Adrenal gland (tissue), 12 donors: Measurements from ENCODE around the gene EHD4. TPM values are rescaled to one million over a fixed set of nuclear protein-coding genes. Genes with fewer than 3 reads are reported as not detected.
A peak's percentile ranks its signal among the peaks of the same experiment; 100 is the strongest.

ENCODE experiments used
- DNase-seq, 7 donors: peaks; one replicate each; pipeline ENCODE4 v3.0.0-alpha.2; 2019 to 2020
- H3K27ac ChIP-seq, 5 donors: fragments of 200-600 bp; sonication (generic) in 4 of 5; 1 replicate in 3 of 5; 2 replicates in 2 of 5; pipeline versions ENCODE4 v1.5.1 to v1.8.0; 2016 to 2020; ENCODE audit warnings: mild to moderate bottlenecking in 1 of 5
- H3K27me3 ChIP-seq: fragments of 200-600 bp; 2 replicates; pipeline ENCODE4 v1.8.0; 2021
- H3K36me3 ChIP-seq, 2 donors: fragments of 200-600 bp; replicated peaks in 1 of 2; 1 replicate in 1 of 2; 2 replicates in 1 of 2; pipeline versions ENCODE4 v1.5.1 to v1.8.0; 2018 to 2022
- H3K4me1 ChIP-seq, 2 donors: fragments of 200-600 bp; replicated peaks in 1 of 2; 1 replicate in 1 of 2; 2 replicates in 1 of 2; pipeline versions ENCODE4 v1.5.1 to v1.8.0; 2018 to 2021
- H3K4me3 ChIP-seq, 4 donors: fragments of 200-600 bp; sonication (generic) in 3 of 4; one replicate each; pipeline ENCODE4 v1.5.1; 2016 to 2018
- H3K9me3 ChIP-seq, 3 donors: fragments of 200-600 bp; sonication (generic) in 1 of 3; replicated peaks in 1 of 3; 1 replicate in 2 of 3; 2 replicates in 1 of 3; pipeline versions ENCODE4 v1.5.1 to v1.8.0; 2016 to 2021
- POLR2A ChIP-seq, 2 donors: fragments of 450-650 bp; IDR thresholded peaks; one replicate each; pipeline ENCODE4 v1.6.1; 2017; ENCODE audit warnings: antibody characterized with exemption in 2 of 2, mild to moderate bottlenecking in 2 of 2, moderate library complexity in 1 of 2
- WGBS, 4 donors: extraction: QIAGEN DNeasy Blood & Tissue Kit in 2 of 4; methylation state at CpG; one replicate each; pipeline versions ENCODE4 v1.1.5 to v1.1.7; 2013 to 2017; 5-methylcytosine and 5-hydroxymethylcytosine counted together
- intact Hi-C, 2 donors: fragments of 100-400 bp; cut with DNase I; formaldehyde crosslinking; loops; one replicate each; pipeline versions ENCODE4 v1.14.1 to v1.15.0; 2022 to 2023
- polyA plus RNA-seq, 3 donors: library from polyadenylated mRNA; stranded (reverse); fragments of 200-250 nt in 2 of 3; fragments of 350-450 nt in 1 of 3; fragmentation: Illumina TruSeq in 1 of 3; extraction: RNeasy Lipid Tissue Mini Kit (QIAGEN cat#74804) in 1 of 3; gene quantifications; one replicate each; pipeline ENCODE4 v1.2.3, GENCODE V29; 2013 to 2014
- total RNA-seq, 9 donors: library from RNA; depleted of rRNA in 4 of 9; stranded (reverse); fragments of >200 nt in 4 of 9; fragments of 120-200 nt in 1 of 9; fragmentation: NEBNext Ultra II Directional in 1 of 9; extraction: Animal tissue kit (Norgen Biotek cat#: 25700) in 1 of 9; gene quantifications; one replicate each; pipeline versions ENCODE4 v1.1.0 to v1.2.4, GENCODE V29; 2013 to 2023
- TF ChIP-seq, protein P1 (sequence below), 6 experiments: fragments of 450-650 bp in 4 of 6; fragments of 200-600 bp in 2 of 6; sonication (generic) in 1 of 6; IDR thresholded peaks; 1 replicate in 5 of 6; 2 replicates in 1 of 6; pipeline versions ENCODE4 v1.5.1 to v1.8.0; 2016 to 2021; ENCODE audit warnings: antibody characterized with exemption in 6 of 6, mild to moderate bottlenecking in 2 of 6, moderate library complexity in 1 of 6
- donor health status: healthy with polysubstance abuse.
- donor health status: Bipolar disorder and iron deficiency.
- donor health status: DM: yes; HTN: yes; CAD: no.
- donor health status: DM: no; HTN: no; CAD: no.
- donor health status: DM: no; HTN: no; CAD: no.
- donor health status: DM: yes; HTN: yes; CAD: no.

Gene EHD4
- total and polyA plus RNA-seq, 12 donors, result 2.0 to 17.0 (median 11.5) TPM

DNA sequence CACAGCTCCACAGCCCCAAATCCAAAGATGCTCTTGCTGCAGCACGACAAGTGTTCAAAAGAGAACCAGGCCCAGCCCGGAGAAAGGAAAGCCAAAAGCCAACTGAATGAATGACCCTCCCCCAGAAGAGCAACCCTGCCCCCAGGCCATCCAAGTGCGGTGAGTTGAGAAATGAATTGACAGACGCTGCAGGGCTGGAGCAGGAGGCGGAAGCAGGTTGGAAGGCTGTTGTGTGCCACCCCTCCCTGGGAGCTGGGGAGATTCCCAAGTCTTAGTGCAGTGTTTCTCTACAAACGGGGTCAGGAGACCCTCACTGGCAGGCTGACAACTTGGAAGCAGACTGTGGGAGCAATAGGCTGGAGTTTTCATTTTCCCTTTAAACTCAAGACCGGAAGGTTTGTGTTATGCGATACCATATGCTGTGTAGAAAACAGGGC lies 75.0 kb downstream of the EHD4 start:
- Histone ChIP-seq H3K4me3 (no peak overlapping the region), H3K4me1 (peaks cover 12 to 18% of the 10 kb centered on the region in 2 donors), H3K27ac (no peak overlapping the region), H3K36me3 (peaks cover 0 to 8% of the 10 kb centered on the region in 2 donors), H3K27me3 (no peaks in the 10 kb centered on the region), H3K9me3 (no peaks in the 10 kb centered on the region)
- TF ChIP-seq POLR2A (IDR thresholded peaks at IDR 0.05), result no peak
- TF ChIP-seq, protein P1, sequence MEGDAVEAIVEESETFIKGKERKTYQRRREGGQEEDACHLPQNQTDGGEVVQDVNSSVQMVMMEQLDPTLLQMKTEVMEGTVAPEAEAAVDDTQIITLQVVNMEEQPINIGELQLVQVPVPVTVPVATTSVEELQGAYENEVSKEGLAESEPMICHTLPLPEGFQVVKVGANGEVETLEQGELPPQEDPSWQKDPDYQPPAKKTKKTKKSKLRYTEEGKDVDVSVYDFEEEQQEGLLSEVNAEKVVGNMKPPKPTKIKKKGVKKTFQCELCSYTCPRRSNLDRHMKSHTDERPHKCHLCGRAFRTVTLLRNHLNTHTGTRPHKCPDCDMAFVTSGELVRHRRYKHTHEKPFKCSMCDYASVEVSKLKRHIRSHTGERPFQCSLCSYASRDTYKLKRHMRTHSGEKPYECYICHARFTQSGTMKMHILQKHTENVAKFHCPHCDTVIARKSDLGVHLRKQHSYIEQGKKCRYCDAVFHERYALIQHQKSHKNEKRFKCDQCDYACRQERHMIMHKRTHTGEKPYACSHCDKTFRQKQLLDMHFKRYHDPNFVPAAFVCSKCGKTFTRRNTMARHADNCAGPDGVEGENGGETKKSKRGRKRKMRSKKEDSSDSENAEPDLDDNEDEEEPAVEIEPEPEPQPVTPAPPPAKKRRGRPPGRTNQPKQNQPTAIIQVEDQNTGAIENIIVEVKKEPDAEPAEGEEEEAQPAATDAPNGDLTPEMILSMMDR (IDR thresholded peaks at IDR 0.05), result no peak
- intact Hi-C loops, result no loop called here
- no peak for DNase-seq
- 84 to 87% (median 86%) methylated on average over 8 of the region's 8 CpGs for WGBS, 4 donors

DNA sequence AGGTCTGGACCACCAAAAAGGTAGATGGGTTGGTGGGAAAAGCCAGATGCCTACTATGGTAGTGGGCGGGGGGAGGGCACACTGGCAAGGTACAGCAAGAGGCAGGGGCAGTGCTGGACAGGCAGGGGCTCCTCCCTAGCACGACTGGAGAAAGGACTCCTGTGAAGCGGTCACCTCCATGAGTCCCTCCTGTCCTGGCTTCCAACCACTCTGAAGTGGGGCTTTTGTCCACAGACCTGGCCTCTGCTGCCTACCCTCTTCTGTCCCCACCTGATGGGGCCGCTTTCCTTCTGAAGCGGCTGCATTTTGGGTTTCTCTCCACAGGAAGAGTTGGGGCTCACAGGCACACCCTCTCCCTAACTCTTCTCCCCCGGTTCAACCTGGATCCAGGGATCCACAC lies 75.8 kb downstream of the EHD4 start:
- no peaks in the 10 kb centered on the region for H3K9me3 ChIP-seq
- DNase-seq, result no peak
- peaks cover 0 to 8% of the 10 kb centered on the region in 2 donors for H3K36me3 ChIP-seq
- peaks cover 12 to 18% of the 10 kb centered on the region in 2 donors for H3K4me1 ChIP-seq
- WGBS, 4 donors, result 88 to 96% (median 91%) methylated on average over 5 to 6 of the region's 6 CpGs
- no peak overlapping the region for H3K4me3 ChIP-seq
- no peak for TF ChIP-seq POLR2A (IDR thresholded peaks at IDR 0.05)
- TF ChIP-seq, protein P1 (IDR thresholded peaks at IDR 0.05), result no peak
- H3K27ac ChIP-seq, result no peak overlapping the region
- intact Hi-C loops, result no loop called here
- H3K27me3 ChIP-seq, result no peaks in the 10 kb centered on the region

DNA sequence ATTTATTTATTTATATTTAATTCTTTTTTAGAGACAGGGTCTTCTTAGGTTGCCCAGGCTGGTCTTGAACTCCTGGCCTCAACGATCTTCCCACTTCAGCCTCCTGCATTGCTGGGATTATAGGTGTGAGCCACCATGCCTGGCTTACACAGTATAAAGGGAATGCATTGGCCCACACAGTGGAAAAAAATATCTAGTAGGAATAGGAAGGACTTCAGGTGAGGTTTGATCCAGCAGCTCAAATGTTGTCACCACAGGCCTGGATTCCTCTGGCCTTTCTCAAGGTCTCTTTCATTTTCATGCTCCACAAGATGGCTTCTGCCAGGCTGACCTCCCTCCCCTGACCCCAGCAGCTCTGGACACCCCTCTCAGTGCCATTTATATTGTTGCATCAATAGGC lies 76.4 kb downstream of the EHD4 start:
- DNase-seq, result no peak

DNA sequence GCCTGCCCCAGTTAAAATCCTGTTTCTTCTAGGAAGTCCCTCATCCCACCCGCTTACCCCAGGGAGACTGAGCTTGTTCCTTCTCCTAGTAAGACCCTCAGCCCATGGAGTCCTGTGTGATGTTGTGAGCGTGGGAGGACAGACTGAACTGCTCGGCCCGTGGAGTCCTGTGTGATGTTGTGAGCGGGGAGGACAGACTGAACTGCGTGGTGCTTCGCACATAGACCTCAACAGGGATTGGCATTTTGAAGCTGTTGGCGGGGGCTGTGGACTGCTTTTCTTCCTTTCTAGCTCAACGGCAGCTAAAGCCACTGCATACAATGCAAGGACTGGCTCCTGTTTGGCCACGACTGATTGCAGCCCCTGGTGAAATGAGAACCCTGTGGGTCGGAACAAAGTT lies 76.9 kb downstream of the EHD4 start:
- peak overlapping the region in 3 of 5 donors; percentile 50 to 78 (median 52) for H3K27ac ChIP-seq
- 95 to 97% (median 96%) methylated on average over 10 to 11 of the region's 11 CpGs for WGBS, 4 donors
- no peak overlapping the region for H3K4me3 ChIP-seq
- H3K4me1 ChIP-seq, result peaks cover 12 to 18% of the 10 kb centered on the region in 2 donors
- intact Hi-C loops, result no loop called here
- no peaks in the 10 kb centered on the region for H3K27me3 ChIP-seq
- no peaks in the 10 kb centered on the region for H3K9me3 ChIP-seq
- no peak for DNase-seq
- H3K36me3 ChIP-seq, result peaks cover 0 to 1% of the 10 kb centered on the region in 2 donors
- no peak for TF ChIP-seq POLR2A (IDR thresholded peaks at IDR 0.05)
- TF ChIP-seq, protein P1 (IDR thresholded peaks at IDR 0.05), result no peak

More for the DNA sequence above, 76.4 kb downstream of the EHD4 start:
- intact Hi-C loops, result no loop called here
- WGBS, 4 donors, result 91 to 100% (median 96%) methylated on average over 1 of the region's 1 CpG
- Histone ChIP-seq H3K27ac (no peak overlapping the region), H3K4me1 (peaks cover 12 to 18% of the 10 kb centered on the region in 2 donors), H3K4me3 (no peak overlapping the region), H3K36me3 (peaks cover 0 to 6% of the 10 kb centered on the region in 2 donors), H3K9me3 (no peaks in the 10 kb centered on the region), H3K27me3 (no peaks in the 10 kb centered on the region)
- no peak for TF ChIP-seq POLR2A (IDR thresholded peaks at IDR 0.05)
- TF ChIP-seq, protein P1 (IDR thresholded peaks at IDR 0.05), result no peak
